Common myeloid progenitor, CD34-positive (primary cell): Measurements from ENCODE around the gene HMGCLL1.

ENCODE experiments used
- CTCF ChIA-PET: fragments of 350-600 bp; sonication (Branson Sonifier 250); formaldehyde crosslinking; loops from one replicate; lab custom pipeline; 2021; ENCODE audit warnings: antibody characterized with exemption; lab: Charles Lee
- POLR2A ChIA-PET: fragments of 350-600 bp; sonication (Branson Sonifier 250); formaldehyde crosslinking; loops from one replicate; lab custom pipeline; 2021; ENCODE audit warnings: antibody characterized with exemption; lab: Charles Lee
- DNase-seq, 3 donors: peaks; one replicate each; pipeline versions ENCODE4 v3.0.0 to v3.0.0-alpha.2; 2013
- H3K27ac ChIP-seq, 2 experiments: 1 replicate in 1 of 2; 2 replicates in 1 of 2; pipeline ENCODE4 v1.7.0; 2013; ENCODE audit warnings: inconsistent platforms in 2 of 2, low read length in 2 of 2, mild to moderate bottlenecking in 2 of 2, low read depth in 1 of 2, moderate library complexity in 1 of 2; ENCODE audit not compliant: severe bottlenecking in 2 of 2, insufficient read depth in 1 of 2, poor library complexity in 1 of 2
- H3K27me3 ChIP-seq, 5 experiments: replicated peaks in 2 of 5; 1 replicate in 3 of 5; 2 replicates in 2 of 5; pipeline versions ENCODE4 v1.6.1 to v1.7.0; 2013; ENCODE audit warnings: low read length in 4 of 5, mild to moderate bottlenecking in 2 of 5, moderate library complexity in 2 of 5, inconsistent platforms in 1 of 5; ENCODE audit not compliant: insufficient read depth in 5 of 5, control insufficient read depth in 4 of 5
- H3K36me3 ChIP-seq, 4 experiments: 1 replicate in 2 of 4; 2 replicates in 2 of 4; pipeline versions ENCODE4 v1.6.1 to v1.7.0; 2013; ENCODE audit warnings: low read length in 3 of 4, control low read depth in 1 of 4, mild to moderate bottlenecking in 1 of 4; ENCODE audit not compliant: control insufficient read depth in 4 of 4, insufficient read depth in 4 of 4
- H3K4me1 ChIP-seq, 4 experiments: 1 replicate in 3 of 4; 2 replicates in 1 of 4; pipeline versions ENCODE4 v1.6.1 to v1.7.1; 2013; ENCODE audit warnings: low read length in 3 of 4, mild to moderate bottlenecking in 3 of 4, control low read depth in 1 of 4, inconsistent platforms in 1 of 4, moderate library complexity in 1 of 4; ENCODE audit not compliant: control insufficient read depth in 4 of 4, insufficient read depth in 4 of 4; ENCODE audit errors: control extremely low read depth in 1 of 4
- H3K4me3 ChIP-seq, 7 experiments: 1 replicate in 4 of 7; 2 replicates in 3 of 7; pipeline versions ENCODE4 v1.5.1 to v1.7.0; 2013; ENCODE audit warnings: mild to moderate bottlenecking in 7 of 7, low read length in 6 of 7, moderate library complexity in 6 of 7, inconsistent platforms in 2 of 7, low read depth in 2 of 7, control low read depth in 1 of 7; ENCODE audit not compliant: insufficient read depth in 4 of 7, control insufficient read depth in 1 of 7; ENCODE audit errors: extremely low read depth in 1 of 7
- H3K9me3 ChIP-seq, 5 experiments: 1 replicate in 4 of 5; 2 replicates in 1 of 5; pipeline versions ENCODE4 v1.6.1 to v1.7.1; 2013; ENCODE audit warnings: low read length in 4 of 5, mild to moderate bottlenecking in 2 of 5, inconsistent platforms in 1 of 5, low read depth in 1 of 5, moderate library complexity in 1 of 5; ENCODE audit not compliant: control insufficient read depth in 4 of 5, insufficient read depth in 2 of 5; ENCODE audit errors: control extremely low read depth in 1 of 5
- WGBS: methylation state at CpG from one replicate; pipeline ENCODE4 v1.1.5; 2013; ENCODE audit not compliant: insufficient coverage; 5-methylcytosine and 5-hydroxymethylcytosine counted together

Gene HMGCLL1

DNA sequence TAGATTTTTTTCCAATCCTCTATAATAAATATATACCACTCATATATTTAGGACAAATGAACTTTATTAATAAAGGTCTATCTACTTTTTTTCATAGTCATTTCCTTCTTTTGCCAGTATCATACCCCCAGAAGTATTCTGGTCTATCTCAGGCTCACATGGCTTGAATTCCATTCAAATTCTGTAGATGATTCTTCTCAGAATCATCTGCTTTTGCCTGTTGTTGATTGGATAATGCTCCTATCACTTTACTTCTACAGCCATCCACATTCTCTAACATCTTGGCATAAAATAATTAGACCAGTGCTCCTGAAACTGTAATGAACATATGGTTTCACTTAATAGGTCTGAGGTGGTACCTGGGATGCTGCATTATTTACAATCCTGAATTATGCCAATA is 130.5 kb downstream of the HMGCLL1 start:
- CTCF ChIA-PET = no interaction called here
- POLR2A ChIA-PET = no interaction called here
- no peak for DNase-seq
- Histone ChIP-seq H3K27ac (no peak overlapping the region), H3K4me3 (no peak overlapping the region), H3K27me3 (no peaks in the 10 kb centered on the region), H3K9me3 (no peaks in the 10 kb centered on the region), H3K4me1 (no peaks in the 10 kb centered on the region), H3K36me3 (no peaks in the 10 kb centered on the region)

DNA sequence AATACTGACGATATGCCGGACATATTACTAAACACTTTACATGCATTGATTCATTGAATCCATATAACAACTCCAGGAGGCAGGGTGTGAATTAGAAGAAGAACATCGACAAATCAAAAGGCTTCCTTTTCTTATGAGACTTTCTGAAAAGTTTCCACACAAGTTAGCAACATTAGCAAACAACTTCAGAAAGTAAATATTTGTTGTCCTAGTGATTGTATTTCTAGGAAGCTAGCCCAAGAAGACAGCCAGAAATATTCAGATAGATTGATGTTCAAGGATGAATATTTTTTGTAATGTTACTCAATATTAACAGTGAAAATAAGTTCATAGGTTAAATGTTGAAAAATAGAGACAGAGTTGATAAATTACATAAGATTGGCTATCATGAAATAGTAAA is 131.1 kb downstream of the HMGCLL1 start:
- Histone ChIP-seq H3K36me3 (no peaks in the 10 kb centered on the region), H3K27me3 (peaks cover 0 to 3% (median 0%) of the 10 kb centered on the region in 5 experiments), H3K9me3 (no peaks in the 10 kb centered on the region), H3K4me1 (no peaks in the 10 kb centered on the region), H3K27ac (no peak overlapping the region), H3K4me3 (no peak overlapping the region)
- CTCF ChIA-PET = no interaction called here
- WGBS = no CpG with 5 or more reads among the region's 3 CpGs
- POLR2A ChIA-PET = no interaction called here
- DNase-seq = no peak

DNA sequence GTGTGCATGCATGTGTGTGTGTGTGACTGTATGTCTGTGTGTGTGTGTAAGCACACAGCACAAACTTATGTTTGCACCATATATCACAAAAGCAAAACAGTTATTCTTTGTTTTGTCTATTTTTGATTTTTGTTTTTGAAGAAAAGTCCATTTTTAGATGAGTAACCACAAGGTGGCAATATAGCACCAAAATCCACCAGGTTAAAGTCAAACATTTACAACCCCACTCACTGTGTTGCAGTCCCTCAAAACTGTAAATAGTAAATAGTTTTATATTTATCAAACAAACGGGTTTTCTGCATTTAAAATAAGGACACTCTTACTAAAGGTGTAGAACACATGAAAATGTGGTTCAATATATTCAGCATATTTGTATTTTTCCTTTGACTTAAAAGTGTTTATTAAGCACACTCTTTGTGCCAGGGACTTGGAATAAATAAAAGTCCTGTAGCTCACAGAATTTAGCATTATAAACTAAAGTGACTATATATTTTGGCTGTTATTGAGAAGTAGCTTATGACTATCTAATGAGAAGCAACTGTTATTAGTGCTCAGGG is 133.3 kb downstream of the HMGCLL1 start:
- ChIA-PET CTCF (interaction anchor here (0.8 to 1.7 kb wide), 5 partner anchors 11 to 847 kb away, joined by 3 to 7 read pairs (median 4); no protein-coding TSS in a partner anchor), POLR2A (interaction anchor here (0.5 kb wide), 1 partner anchor 9 kb away, joined by 3 read pairs; no protein-coding TSS in a partner anchor)
- H3K9me3 ChIP-seq = no peaks in the 10 kb centered on the region
- DNase-seq = peak; percentile 1 to 20 (median 16)
- WGBS = no CpG with 5 or more reads among the region's 1 CpG
- H3K4me1 ChIP-seq = no peaks in the 10 kb centered on the region
- no peak overlapping the region for H3K4me3 ChIP-seq
- H3K36me3 ChIP-seq = no peaks in the 10 kb centered on the region
- peaks cover 0 to 3% (median 0%) of the 10 kb centered on the region in 5 experiments for H3K27me3 ChIP-seq
- H3K27ac ChIP-seq = no peak overlapping the region

GRCh38 chr6:55443238-55444134 is 135.5 kb downstream of the HMGCLL1 start:
- Histone ChIP-seq H3K27me3 (peaks cover 0 to 3% (median 0%) of the 10 kb centered on the region in 5 experiments), H3K9me3 (no peaks in the 10 kb centered on the region), H3K4me3 (no peak overlapping the region), H3K36me3 (no peaks in the 10 kb centered on the region), H3K4me1 (no peaks in the 10 kb centered on the region), H3K27ac (no peak overlapping the region)
- 81% methylated on average over 4 of the region's 7 CpGs for WGBS
- CTCF ChIA-PET = interaction anchor here (0.7 to 1.0 kb wide), 2 partner anchors 22 to 412 kb away, joined by 3 to 4 read pairs; no protein-coding TSS in a partner anchor
- POLR2A ChIA-PET = no interaction called here
- no peak for DNase-seq

DNA sequence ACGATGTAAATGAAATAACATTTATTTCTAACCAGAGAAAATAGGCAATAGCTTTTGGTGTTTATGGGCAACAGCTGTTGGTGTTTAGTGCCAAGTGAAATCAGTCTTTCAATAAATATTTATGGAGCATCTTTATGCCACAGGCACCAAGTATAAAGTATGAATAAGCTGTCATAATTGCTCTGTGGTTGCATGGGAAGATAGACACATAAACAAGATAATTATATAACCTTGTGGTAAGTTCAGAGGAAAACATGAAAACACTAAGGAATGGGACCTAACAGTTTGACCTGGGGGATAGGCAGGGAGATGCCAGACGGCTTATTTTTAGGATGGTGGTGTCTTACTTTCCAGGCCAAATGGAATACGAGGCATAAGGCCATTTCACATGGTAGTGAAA is 140.8 kb downstream of the HMGCLL1 start:
- no peak for DNase-seq
- POLR2A ChIA-PET = no interaction called here
- WGBS = 92% methylated on average over 2 of the region's 3 CpGs

DNA sequence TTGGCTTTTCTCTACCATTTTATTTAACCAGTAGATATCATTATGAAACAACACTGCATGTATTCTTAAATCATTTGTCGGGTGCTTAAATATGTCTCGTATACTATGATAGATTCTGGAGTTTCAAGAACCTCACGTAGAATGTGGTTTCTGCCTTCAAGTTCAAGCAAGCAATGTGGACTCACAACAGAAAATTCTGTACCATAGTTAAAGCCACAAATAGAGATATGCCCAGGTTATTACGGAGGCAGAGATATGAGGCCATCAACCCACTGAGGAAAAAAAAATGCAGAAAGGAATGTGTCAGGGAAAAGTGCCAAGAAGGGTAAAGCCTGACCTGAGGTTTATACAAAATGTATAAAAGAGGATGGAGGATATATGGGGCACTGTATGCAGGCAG is 141.9 kb downstream of the HMGCLL1 start:
- no peaks in the 10 kb centered on the region for H3K9me3 ChIP-seq
- H3K27ac ChIP-seq = no peak overlapping the region
- ChIA-PET POLR2A (no interaction called here), CTCF (no interaction called here)
- H3K27me3 ChIP-seq = no peaks in the 10 kb centered on the region
- 92% methylated on average over 3 of the region's 4 CpGs for WGBS
- H3K4me1 ChIP-seq = no peaks in the 10 kb centered on the region
- no peak for DNase-seq
- no peak overlapping the region for H3K4me3 ChIP-seq
- H3K36me3 ChIP-seq = no peaks in the 10 kb centered on the region

More for the DNA sequence above, 140.8 kb downstream of the HMGCLL1 start:
- Histone ChIP-seq H3K27me3 (peaks cover 0 to 2% (median 0%) of the 10 kb centered on the region in 5 experiments), H3K4me1 (no peaks in the 10 kb centered on the region), H3K4me3 (no peak overlapping the region), H3K9me3 (no peaks in the 10 kb centered on the region), H3K36me3 (no peaks in the 10 kb centered on the region), H3K27ac (no peak overlapping the region)
- CTCF ChIA-PET = interaction anchor here (0.7 to 0.9 kb wide), 2 partner anchors 9 to 755 kb away, joined by 3 read pairs; no protein-coding TSS in a partner anchor
